K562 (cell line): Measurements from ENCODE around the gene TAF3. TPM values are rescaled to one million over a fixed set of nuclear protein-coding genes. Genes with fewer than 3 reads are reported as not detected.

Experiments
- ATAC-seq: fragments of 200-7000 bp; cut with Tn5 transposase; 3 replicates; pipeline ENCODE4 v1.9.1; 2020; ENCODE audit warnings: moderate library complexity
- BruUV-seq: library from RNA; stranded (reverse); fragments of 400-500 nt; replicated peaks from 2 replicates; lab custom pipeline; 2021; lab: Mats Ljungman, UMichigan
- CTCF ChIA-PET: fragments of 300-600 bp; formaldehyde crosslinking; extraction: SDS; loops from one replicate; lab custom pipeline; 2021; ENCODE audit warnings: low intra/inter-chr PET ratio; lab: Yijun Ruan, JAX
- POLR2A ChIA-PET: fragments of 300-600, 350-650 bp; sonication (Branson Sonifier 250); formaldehyde crosslinking; extraction: SDS; loops from one replicate; lab custom pipeline; 2021; ENCODE audit warnings: antibody characterized with exemption, inconsistent platforms; lab: Yijun Ruan, JAX
- DNase-seq, 4 experiments: peaks; one replicate each; pipeline versions ENCODE4 v3.0.0 to v3.0.0-alpha.2; 2011 to 2018; ENCODE audit warnings: low spot score in 3 of 4, mixed read lengths in 3 of 4; ENCODE audit errors: extremely low read depth in 1 of 4
- FAIRE-seq: peaks from 2 replicates; lab custom pipeline; 2011; peaks lifted over from hg19 to GRCh38; lab: Jason Lieb, UNC
- H2AFZ ChIP-seq: 2 replicates; pipeline ENCODE4 v1.6.0; 2011; ENCODE audit warnings: low read depth, low read length, control low read depth, inconsistent platforms
- H3K27ac ChIP-seq: fragments of 200-600 bp; 3 replicates; pipeline ENCODE4 v1.8.0; 2011; ENCODE audit warnings: low read depth, mild to moderate bottlenecking, control low read depth, inconsistent platforms, low read length, moderate library complexity, mixed read lengths; ENCODE audit errors: extremely low read depth
- H3K27me3 ChIP-seq, 2 experiments: fragments of 300-600 bp in 1 of 2; 2 replicates in 1 of 2; 3 replicates in 1 of 2; pipeline versions ENCODE4 v1.6.0 to v1.8.0; 2011; ENCODE audit warnings: inconsistent platforms in 2 of 2, low read length in 2 of 2, mild to moderate bottlenecking in 1 of 2, mixed read lengths in 1 of 2, moderate library complexity in 1 of 2; ENCODE audit not compliant: control insufficient read depth in 2 of 2, insufficient read depth in 2 of 2
- H3K36me3 ChIP-seq: fragments of 300-600 bp; 3 replicates; pipeline ENCODE4 v1.8.0; 2011; ENCODE audit warnings: mild to moderate bottlenecking, low read length, inconsistent platforms; ENCODE audit not compliant: control insufficient read depth, insufficient read depth
- H3K4me1 ChIP-seq, 2 experiments: fragments of 200-600 bp in 1 of 2; replicated peaks in 1 of 2; 2 replicates in 1 of 2; 3 replicates in 1 of 2; pipeline versions ENCODE4 v1.5.1 to v1.8.0; 2011; ENCODE audit warnings: inconsistent platforms in 2 of 2, low read length in 2 of 2, mild to moderate bottlenecking in 1 of 2, mixed read lengths in 1 of 2, moderate library complexity in 1 of 2; ENCODE audit not compliant: control insufficient read depth in 2 of 2, insufficient read depth in 2 of 2
- H3K4me2 ChIP-seq: 2 replicates; pipeline ENCODE4 v1.6.1; 2011; ENCODE audit warnings: low read length, control low read depth, inconsistent platforms, mixed read lengths; ENCODE audit not compliant: insufficient read depth
- H3K4me3 ChIP-seq: fragments of 200-600 bp; sonication (generic), shearing (Covaris generic); 2 replicates; pipeline ENCODE4 v1.5.1; 2016; ENCODE audit warnings: control low read depth, inconsistent platforms
- H3K79me2 ChIP-seq: fragments of 200-600 bp; 3 replicates; pipeline ENCODE4 v1.8.0; 2011; ENCODE audit warnings: low read length, inconsistent platforms; ENCODE audit not compliant: control insufficient read depth, insufficient read depth
- H3K9ac ChIP-seq, 2 experiments: 2 replicates each; pipeline versions ENCODE4 v1.6.0 to v1.6.1; 2011; ENCODE audit warnings: low read depth in 2 of 2, low read length in 2 of 2, control low read depth in 1 of 2, inconsistent platforms in 1 of 2, mild to moderate bottlenecking in 1 of 2, mixed read lengths in 1 of 2; ENCODE audit not compliant: insufficient read depth in 1 of 2
- H3K9me1 ChIP-seq: one replicate; pipeline ENCODE4 v1.6.0; 2011; ENCODE audit warnings: inconsistent platforms, mild to moderate bottlenecking, low read length, moderate library complexity; ENCODE audit not compliant: control insufficient read depth, insufficient read depth
- H3K9me3 ChIP-seq: replicated peaks from 2 replicates; pipeline ENCODE4 v1.5.1; 2011; ENCODE audit warnings: low read depth, low read length, inconsistent platforms; ENCODE audit not compliant: control insufficient read depth, insufficient read depth
- H4K20me1 ChIP-seq: replicated peaks from 2 replicates; pipeline ENCODE4 v1.6.1; 2011; ENCODE audit warnings: low read length, inconsistent platforms, mixed read lengths; ENCODE audit not compliant: control insufficient read depth, insufficient read depth
- CBFA2T2 ChIP-seq: fragments of 450-650 bp; conservative IDR thresholded peaks from 2 replicates; pipeline ENCODE4 v1.6.1; 2017; ENCODE audit warnings: mild to moderate bottlenecking
- CSDE1 ChIP-seq, 2 experiments: fragments of 450-650 bp; IDR thresholded peaks; 2 replicates each; pipeline ENCODE4 v1.6.1; 2016; ENCODE audit warnings: mild to moderate bottlenecking in 1 of 2
- ESRRB ChIP-seq: fragments of 250-450 bp; sonication (Bioruptor Pico); IDR thresholded peaks from 2 replicates; pipeline ENCODE4 v1.5.0; 2020; ENCODE audit warnings: mild to moderate bottlenecking, moderate library complexity, borderline replicate concordance
- MCM3 ChIP-seq: fragments of 450-650 bp; IDR thresholded peaks from 2 replicates; pipeline ENCODE4 v1.6.1; 2016
- RFX5 ChIP-seq: IDR thresholded peaks from 2 replicates; pipeline ENCODE4 v1.6.1; 2011; ENCODE audit warnings: low read depth, mild to moderate bottlenecking, improper control_type of control experiment, low read length
- THRAP3 ChIP-seq: fragments of 450-650 bp; IDR thresholded peaks from 2 replicates; pipeline ENCODE4 v1.6.1; 2016; ENCODE audit warnings: mild to moderate bottlenecking, inconsistent platforms, borderline replicate concordance
- ZNF24 ChIP-seq: fragments of 450-650 bp; IDR thresholded peaks from 2 replicates; pipeline ENCODE4 v1.6.1; 2016
- WGBS: fragments of 100-300 bp; shearing (Covaris generic); methylation state at CpG from one replicate; pipeline ENCODE4 v1.1.6; 2016; ENCODE audit warnings: low coverage, mixed read lengths; ENCODE audit not compliant: insufficient coverage; ENCODE audit errors: missing lambda C conversion rate; 5-methylcytosine and 5-hydroxymethylcytosine counted together
- in situ Hi-C: fragments of 300-500 bp; cut with MboI; formaldehyde crosslinking; loops from 4 replicates; pipeline ENCODE4 v1.15.0; 2018; ENCODE audit warnings: inconsistent platforms, mixed read lengths
- intact Hi-C: fragments of 100-400 bp; cut with micrococcal nuclease; formaldehyde crosslinking; loops from 2 replicates; pipeline ENCODE4 v1.14.2; 2022
- polyA plus RNA-seq, 8 experiments: library from polyadenylated mRNA; depleted of rRNA in 4 of 8; stranded (reverse) in 5 of 8; unstranded in 3 of 8; fragments of >200 nt; fragmentation: Nextera tagmentation in 2 of 8; fragmentation: Illumina TruSeq in 1 of 8; extraction: Ambion mirVana in 2 of 8; extraction: Trizol in 1 of 8; gene quantifications; 2 replicates each; pipeline versions ENCODE4 v1.2.1 to v1.2.3, GENCODE V29; 2011 to 2014; ENCODE audit warnings: inconsistent platforms in 1 of 8, missing spikeins in 1 of 8
- total RNA-seq, 7 experiments: library from RNA; depleted of rRNA in 6 of 7; stranded (reverse); fragments of >200 nt in 6 of 7; fragmentation: Illumina TruSeq in 2 of 7; extraction: Trizol in 2 of 7; gene quantifications; 2 replicates each; pipeline versions ENCODE4 v1.2.1 to v1.2.3, GENCODE V29; 2011 to 2021; ENCODE audit warnings: low replicate concordance in 1 of 7
- TF ChIP-seq, protein P1 (sequence below): IDR thresholded peaks from 2 replicates; pipeline ENCODE4 v1.6.1; 2011; ENCODE audit not compliant: insufficient read length; ENCODE audit errors: extremely low read depth
- TF ChIP-seq, protein P2 (sequence below): sonication (generic); formaldehyde crosslinking; IDR thresholded peaks from 2 replicates; pipeline ENCODE4 v1.8.0; 2022; ENCODE audit warnings: mild to moderate bottlenecking, low read depth, missing genetic modification reagents
- TF ChIP-seq, protein P3 (sequence below): sonication (generic); IDR thresholded peaks from 2 replicates; pipeline ENCODE4 v1.6.1; 2016

TAF3 gene
- total and polyA plus RNA-seq, 9 of the 15 experiments (the other 6 are each of a cell fraction or from before 2014, with no cell fraction given): 1.5 to 9.9 (median 4.1) TPM

DNA sequence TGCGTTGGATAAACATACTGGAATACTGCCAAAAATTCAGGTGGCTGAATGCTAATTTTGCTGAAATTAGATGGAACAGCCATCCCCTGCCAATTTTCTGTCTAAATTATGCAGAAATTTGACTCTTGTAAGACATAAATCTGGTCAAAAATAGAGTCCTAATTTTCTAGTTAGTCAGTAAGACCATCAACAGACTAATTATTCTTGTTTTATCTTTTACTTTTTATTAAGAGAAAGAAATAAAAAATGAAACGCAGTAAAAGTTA lies 125.8 kb downstream of the TAF3 start:
- in situ Hi-C loops: no loop called here
- FAIRE-seq (no peak), ATAC-seq (no peak)

DNA sequence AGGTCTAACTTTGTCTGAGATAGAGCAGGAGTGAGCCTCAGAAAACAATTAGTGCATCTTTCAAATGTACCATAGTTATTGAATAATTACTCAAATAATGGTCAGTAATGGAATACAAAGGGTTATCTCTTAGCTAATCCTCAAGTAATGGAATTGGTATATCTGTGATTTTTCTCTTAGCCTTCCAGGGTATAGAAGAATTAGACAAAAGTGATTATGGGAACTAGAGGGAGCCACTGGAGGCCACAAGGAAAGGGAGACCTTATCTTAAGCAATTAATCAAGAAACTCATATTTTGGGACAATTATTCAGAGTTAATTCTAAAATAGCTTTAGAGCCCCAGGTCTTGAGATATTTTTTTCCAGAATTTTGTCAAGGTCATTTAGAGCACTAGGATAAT lies 126.2 kb downstream of the TAF3 start:
- Histone ChIP-seq H3K9me1 (no peaks in the 10 kb centered on the region), H3K9me3 (no peaks in the 10 kb centered on the region), H3K27ac (no peak overlapping the region), H3K36me3 (no peaks in the 10 kb centered on the region; the same call in 2 of the 3 replicates), H2AFZ (no peak overlapping the region), H3K4me3 (no peak overlapping the region), H3K9ac (no peak overlapping the region), H3K27me3 (no peaks in the 10 kb centered on the region), H4K20me1 (no peaks in the 10 kb centered on the region; the same call in 1 of the 2 replicates), H3K4me2 (no peak overlapping the region), H3K79me2 (no peaks in the 10 kb centered on the region), H3K4me1 (no peaks in the 10 kb centered on the region)
- intact Hi-C loops (no loop called here), in situ Hi-C loops (no loop called here)
- BruUV-seq: no TSS peak
- CTCF ChIA-PET: no interaction called here
- DNase-seq: no peak
- TF ChIP-seq, protein P1, sequence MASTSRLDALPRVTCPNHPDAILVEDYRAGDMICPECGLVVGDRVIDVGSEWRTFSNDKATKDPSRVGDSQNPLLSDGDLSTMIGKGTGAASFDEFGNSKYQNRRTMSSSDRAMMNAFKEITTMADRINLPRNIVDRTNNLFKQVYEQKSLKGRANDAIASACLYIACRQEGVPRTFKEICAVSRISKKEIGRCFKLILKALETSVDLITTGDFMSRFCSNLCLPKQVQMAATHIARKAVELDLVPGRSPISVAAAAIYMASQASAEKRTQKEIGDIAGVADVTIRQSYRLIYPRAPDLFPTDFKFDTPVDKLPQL: no peak
- TF ChIP-seq MCM3 (no peak), CSDE1 (IDR thresholded peaks at IDR 0.05) (no peak), CBFA2T2 (no peak), ESRRB (CRISPR knock-in tag) (no peak), ZNF24 (no peak)
- TF ChIP-seq, protein P2, sequence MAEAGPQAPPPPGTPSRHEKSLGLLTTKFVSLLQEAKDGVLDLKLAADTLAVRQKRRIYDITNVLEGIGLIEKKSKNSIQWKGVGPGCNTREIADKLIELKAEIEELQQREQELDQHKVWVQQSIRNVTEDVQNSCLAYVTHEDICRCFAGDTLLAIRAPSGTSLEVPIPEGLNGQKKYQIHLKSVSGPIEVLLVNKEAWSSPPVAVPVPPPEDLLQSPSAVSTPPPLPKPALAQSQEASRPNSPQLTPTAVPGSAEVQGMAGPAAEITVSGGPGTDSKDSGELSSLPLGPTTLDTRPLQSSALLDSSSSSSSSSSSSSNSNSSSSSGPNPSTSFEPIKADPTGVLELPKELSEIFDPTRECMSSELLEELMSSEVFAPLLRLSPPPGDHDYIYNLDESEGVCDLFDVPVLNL (CRISPR knock-in tag): no peak
- POLR2A ChIA-PET: no interaction called here
- no peak for FAIRE-seq
- no peak for ATAC-seq

More for the DNA sequence above, 125.8 kb downstream of the TAF3 start:
- Histone ChIP-seq H3K9me3 (no peaks in the 10 kb centered on the region), H3K27ac (no peak overlapping the region), H2AFZ (no peak overlapping the region), H3K27me3 (no peaks in the 10 kb centered on the region), H3K79me2 (no peaks in the 10 kb centered on the region), H4K20me1 (no peaks in the 10 kb centered on the region; the same call in 1 of the 2 replicates), H3K4me3 (no peak overlapping the region), H3K9ac (no peak overlapping the region), H3K36me3 (no peaks in the 10 kb centered on the region; the same call in 2 of the 3 replicates), H3K4me1 (no peaks in the 10 kb centered on the region), H3K4me2 (no peak overlapping the region), H3K9me1 (no peaks in the 10 kb centered on the region)
- ChIA-PET CTCF (no interaction called here), POLR2A (interaction anchor here (1.1 kb wide), 1 partner anchor 11 kb away, joined by 4 read pairs; no protein-coding TSS in a partner anchor)
- DNase-seq: no peak
- no peak for TF ChIP-seq THRAP3
- TF ChIP-seq RFX5: no peak
- TF ChIP-seq, protein P3, sequence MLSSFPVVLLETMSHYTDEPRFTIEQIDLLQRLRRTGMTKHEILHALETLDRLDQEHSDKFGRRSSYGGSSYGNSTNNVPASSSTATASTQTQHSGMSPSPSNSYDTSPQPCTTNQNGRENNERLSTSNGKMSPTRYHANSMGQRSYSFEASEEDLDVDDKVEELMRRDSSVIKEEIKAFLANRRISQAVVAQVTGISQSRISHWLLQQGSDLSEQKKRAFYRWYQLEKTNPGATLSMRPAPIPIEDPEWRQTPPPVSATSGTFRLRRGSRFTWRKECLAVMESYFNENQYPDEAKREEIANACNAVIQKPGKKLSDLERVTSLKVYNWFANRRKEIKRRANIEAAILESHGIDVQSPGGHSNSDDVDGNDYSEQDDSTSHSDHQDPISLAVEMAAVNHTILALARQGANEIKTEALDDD: no peak
- 50% methylated on average over 2 of the region's 2 CpGs for WGBS
- BruUV-seq: no TSS peak
- intact Hi-C loops: no loop called here
